Glomerular visceral epithelial cell (primary cell): ENCODE measurements around the gene DENND1A.
"Not testable (repeated sequence)": the region's sequence is repeated elsewhere in the genome, so short reads cannot be mapped to it uniquely, and the experiment has no call there.

Source experiments
- DNase-seq: peaks from one replicate; pipeline ENCODE4 v3.0.0-alpha.2; 2016; ENCODE audit errors: extremely low spot score

The DENND1A gene

DNA sequence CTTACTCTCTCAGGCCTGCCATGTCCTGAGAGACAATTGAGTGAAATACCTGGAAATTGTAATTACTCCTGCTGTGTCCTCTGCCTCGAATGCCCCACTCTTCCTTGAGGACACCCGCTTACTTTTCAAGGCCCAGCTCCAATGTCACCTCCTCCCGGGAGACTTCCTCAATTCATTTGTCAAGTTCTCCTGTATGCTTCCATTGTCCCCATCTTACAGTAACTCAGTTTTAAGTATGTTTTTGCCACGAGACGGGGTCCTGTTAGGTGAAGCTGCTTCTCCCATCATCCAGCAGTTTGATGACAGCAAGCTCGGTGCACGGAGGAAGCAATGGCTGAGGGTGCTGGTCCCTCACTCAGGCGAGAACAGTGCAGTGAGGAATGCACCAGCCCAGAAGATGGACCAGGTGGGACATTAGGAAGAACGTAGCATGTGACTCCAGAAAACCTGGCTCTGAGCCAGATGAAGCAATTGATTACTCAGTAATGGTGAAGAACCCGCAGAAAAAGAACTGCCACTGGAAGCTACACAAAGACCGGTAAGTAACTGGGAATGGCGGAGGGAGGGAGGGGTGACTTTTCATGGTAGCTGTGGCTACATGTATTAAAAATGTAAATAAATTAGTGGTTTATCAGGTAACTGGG lies 274.8 kb downstream of the DENND1A start:
- no peak for DNase-seq

DNA sequence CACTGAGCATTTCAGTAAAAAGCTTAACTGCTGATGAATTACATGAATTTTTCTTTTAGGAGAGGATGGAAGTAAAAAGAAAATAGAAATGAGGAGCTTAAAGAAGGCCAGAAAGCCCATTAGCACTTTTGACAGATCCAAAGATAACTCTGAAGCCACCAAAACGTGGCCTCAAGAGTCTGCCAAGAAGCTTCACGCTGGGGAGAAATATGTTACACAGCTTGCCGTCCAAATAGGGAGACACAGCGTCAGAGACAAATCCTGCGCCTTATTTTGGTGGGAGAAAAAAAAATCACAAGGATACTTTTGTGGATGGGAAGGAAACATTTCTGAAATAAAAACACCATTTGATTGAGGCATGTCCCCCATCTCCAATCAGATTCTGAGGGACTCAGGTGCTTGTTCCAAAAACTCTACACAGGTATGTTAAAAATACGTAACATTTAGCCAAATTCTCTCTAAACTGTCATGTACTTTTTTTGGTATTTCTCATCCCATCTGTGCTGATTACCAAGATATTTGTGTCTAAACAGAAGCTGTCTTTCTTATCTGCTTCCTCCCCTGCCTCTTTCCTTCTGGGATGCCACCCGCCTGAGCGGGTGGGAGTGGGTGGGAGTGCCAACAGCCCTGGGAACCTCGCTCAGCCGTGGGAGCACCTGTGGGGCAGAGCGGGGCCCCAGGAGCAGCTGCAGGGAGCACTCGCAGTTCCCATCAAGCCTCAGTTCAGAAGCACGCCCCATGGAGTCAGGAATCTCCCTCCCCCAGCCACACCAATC lies 275.5 kb downstream of the DENND1A start:
- DNase-seq = no peak

- DNase-seq = no peak
Measured at GRCh38 chr9:123652416-123652815, 277.5 kb downstream of the DENND1A start.

DNA sequence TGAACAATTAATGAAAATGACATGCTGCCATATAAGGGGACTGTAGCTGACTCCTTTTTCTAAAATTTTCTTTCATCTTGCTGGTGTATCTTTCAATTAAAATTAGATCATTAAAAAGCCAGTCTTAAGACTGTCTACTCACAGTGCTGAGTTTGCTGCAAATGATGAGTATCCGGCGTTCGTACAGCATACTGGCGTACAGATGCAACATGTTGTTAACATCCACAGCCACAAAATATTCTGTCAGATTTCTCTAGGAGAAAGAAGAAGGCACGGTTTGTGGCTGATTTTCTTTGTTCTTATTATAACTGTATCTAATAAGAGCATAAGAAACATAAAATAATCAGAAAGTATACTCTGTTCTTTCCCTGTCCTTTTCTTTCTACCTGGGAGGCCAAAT lies 278.1 kb downstream of the DENND1A start:
- no peak for DNase-seq

DNA sequence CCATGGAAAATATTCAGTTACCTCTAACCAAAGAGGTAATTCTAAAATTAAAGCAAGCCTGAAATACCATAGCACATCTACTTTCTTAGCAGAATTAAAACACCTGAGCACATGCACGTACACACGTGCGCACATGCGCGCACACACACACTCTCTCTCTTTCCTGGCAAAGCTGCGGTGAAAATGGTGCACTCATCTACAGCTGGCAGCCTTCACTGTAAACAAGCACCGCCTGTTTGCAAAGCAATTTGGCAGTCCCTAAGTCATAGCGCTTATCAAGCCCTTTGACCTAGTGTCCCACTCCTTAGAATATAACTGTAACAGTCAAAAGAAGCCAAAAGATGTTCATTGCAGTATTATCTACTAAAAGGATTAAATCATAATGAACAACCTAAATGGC lies 278.7 kb downstream of the DENND1A start:
- no peak for DNase-seq

GRCh38 chr9:123649909-123650308 lies 280.0 kb downstream of the DENND1A start:
- no peak for DNase-seq

DNA sequence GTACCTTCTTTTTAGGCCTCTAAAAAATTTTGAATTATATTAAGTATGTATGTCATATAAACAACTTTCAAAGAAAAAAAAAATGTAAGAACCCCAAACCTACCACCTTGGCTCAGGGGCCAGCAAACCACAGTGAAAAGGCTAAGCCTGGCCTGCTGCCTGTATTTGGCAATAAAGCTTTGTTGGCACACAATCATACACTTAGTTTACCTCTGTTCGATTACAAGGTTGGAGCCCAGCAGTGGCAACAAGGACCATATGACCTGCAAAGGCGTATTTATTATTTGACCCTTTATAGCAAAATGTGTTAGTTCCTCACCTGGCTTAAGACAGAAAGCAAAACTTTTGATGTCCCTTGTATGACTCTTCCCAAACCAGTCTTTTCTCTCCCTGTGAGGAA lies 282.8 kb downstream of the DENND1A start:
- no peak for DNase-seq

DNA sequence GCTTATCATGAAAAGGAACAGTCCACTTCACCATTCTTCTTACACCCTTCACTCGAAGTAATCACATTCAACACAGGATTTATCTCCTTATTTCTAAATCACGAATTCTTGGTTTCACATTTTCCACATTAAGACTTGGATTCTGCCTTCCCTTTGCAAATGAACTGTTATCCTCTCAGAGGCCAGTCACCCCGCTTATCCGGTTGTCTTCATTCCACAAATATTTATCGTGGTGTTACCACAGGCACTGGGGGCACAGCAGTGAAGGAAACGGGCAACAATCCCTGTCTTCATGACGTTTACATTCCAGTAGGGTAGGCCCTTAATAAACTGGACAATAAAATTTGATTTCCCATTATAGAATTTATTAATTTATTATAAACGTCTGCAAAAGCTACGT lies 284.2 kb downstream of the DENND1A start:
- DNase-seq = no peak

DNA sequence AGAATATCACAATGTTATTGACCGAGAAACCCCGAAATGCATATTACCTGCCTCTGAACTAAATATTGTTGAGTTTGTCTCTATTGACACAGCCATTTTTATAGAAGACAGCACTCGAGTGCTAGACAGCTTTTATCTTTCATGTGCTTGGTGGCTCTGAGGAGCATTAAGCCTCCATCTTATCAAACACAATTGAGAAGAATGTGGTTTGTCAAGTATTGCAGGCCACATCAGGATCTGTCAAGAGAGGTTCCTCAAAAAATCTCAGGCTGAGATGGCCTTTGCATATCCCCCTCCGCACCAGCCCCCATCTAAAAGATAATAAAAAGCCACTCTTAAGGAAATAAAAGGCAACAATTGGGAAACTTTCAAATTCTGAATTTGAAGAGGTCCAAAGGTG lies 284.8 kb downstream of the DENND1A start:
- DNase-seq = no peak

DNA sequence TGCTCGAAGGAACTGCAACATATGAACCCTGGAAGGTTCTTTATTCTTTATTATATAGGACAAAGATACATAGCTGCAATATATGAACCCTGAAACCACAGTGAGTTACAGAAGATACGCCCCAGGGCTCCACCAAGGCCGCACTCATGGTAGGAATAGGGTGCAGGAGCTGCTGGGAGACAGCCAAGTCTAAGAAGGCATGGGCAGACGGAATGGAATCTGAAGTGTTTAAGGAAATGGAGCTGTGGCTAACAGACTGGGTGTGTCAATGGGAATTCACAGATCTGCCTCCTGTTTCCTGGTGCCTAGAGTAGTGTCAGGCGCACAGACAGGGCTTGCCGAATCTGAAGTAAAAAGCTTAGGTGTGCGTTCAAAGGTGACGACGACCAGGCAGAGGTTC lies 286.4 kb downstream of the DENND1A start:
- no peak for DNase-seq

DNA sequence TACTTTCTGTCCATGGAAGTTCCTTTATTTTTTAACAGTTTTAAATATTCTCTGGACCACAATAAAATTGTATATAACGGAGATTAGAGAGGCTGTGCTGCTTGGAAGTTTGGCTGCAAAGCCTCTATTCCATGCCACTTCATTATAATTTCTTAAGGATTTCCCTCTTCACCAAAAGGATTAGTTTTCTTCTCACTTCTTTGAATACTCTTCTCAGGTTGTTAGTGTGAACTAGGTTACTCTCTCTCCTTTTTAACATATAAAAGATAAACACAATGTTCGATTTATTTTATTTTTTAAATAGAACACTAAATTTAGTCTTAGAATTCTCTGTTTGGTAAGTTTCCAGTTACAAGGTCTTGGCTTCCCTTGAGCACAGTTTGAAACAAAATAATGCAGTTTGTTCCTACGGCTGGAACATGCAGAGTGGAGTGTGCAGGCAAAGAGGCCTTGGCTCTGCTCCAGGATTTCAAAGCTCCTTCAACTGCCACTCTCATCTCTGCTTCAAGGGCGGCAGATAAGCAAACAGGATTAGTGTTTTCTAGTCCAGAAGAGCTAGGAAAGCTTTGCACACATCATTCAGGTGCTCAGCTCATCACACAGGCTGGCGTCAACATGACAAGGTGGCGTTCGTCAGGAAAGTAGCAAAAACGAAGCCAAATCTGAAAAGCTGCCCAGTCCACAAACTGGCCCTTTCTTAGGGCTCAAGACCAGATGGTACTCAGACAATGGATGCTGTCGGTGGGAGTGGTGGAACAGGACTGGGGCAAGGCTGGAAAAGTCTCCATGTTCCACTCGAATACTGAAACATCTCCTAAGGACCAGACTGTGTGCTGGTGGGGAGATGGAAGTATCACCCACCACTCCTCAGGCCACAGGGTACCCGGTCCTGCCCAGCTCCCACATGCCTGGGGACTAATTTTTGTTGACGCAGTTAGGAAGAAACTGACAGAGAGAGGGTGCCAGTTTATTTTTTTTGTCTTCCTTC lies 287.3 kb downstream of the DENND1A start:
- DNase-seq = no peak

DNA sequence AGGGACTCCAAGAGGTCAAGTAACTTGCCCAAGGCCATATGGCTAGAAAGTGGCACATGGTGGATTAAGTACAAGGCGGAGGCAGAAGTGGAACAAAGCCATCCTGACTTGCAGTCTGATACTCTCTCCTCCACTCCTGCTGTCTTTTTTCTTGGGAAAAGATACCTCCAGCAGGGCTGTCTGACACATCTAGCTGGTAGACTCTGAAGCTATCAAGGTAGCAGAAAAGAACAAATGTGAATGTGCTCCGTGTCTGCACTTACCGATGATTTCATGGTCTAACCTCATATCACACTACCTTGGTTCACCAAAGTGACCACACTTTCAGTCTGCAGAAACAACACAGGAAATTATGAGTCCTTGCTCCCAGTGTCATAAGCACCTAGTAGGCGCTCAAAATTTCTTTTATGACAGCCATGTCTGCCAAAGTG lies 289.1 kb downstream of the DENND1A start:
- DNase-seq = no peak

- no peak for DNase-seq
Measured at GRCh38 chr9:123639743-123640142, 290.2 kb downstream of the DENND1A start.

DNA sequence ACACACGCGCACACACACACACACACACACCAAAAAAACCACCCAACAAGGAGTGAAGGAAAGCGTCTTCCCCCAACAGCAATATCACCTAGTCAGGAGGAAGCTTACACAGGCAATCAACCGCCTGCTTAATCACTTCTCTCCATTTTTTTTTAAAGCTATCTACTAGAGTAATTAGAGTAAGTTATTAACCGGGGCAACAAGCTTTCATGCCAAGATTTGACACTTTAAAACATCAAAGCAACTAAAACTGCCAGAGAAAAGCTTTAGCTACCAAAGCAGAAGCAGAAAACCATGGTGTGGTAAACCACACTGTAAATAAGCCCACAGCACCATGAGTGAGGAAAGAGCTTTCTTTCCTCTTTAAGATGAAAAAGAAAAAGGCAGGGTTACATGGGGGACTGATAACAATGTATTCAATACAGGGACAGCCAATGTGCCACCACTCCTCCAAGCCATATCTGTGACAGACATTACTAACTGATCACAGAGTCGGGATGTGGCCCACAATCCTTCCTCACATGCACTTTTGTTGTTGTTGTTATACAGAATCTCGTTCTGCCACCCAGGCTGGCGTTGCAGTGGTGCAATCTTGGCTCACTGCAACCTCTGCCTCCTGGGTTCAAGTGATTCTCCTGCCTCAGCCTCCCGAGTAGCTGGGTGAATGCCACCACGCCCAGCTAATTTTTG lies 291.8 kb downstream of the DENND1A start:
- DNase-seq = no peak

- peak; percentile 36 for DNase-seq
Measured at GRCh38 chr9:123637606-123637944, 292.4 kb downstream of the DENND1A start.

- DNase-seq = not testable (repeated sequence)
Measured at GRCh38 chr9:123636805-123637204, 293.1 kb downstream of the DENND1A start.

GRCh38 chr9:123631862-123632261 lies 298.1 kb downstream of the DENND1A start:
- DNase-seq = no peak

GRCh38 chr9:123630233-123630632 lies 299.7 kb downstream of the DENND1A start:
- no peak for DNase-seq

GRCh38 chr9:123629531-123629930 lies 300.4 kb downstream of the DENND1A start:
- DNase-seq = no peak

- DNase-seq = no peak
Measured at GRCh38 chr9:123622711-123623241, 307.1 kb downstream of the DENND1A start.

DNA sequence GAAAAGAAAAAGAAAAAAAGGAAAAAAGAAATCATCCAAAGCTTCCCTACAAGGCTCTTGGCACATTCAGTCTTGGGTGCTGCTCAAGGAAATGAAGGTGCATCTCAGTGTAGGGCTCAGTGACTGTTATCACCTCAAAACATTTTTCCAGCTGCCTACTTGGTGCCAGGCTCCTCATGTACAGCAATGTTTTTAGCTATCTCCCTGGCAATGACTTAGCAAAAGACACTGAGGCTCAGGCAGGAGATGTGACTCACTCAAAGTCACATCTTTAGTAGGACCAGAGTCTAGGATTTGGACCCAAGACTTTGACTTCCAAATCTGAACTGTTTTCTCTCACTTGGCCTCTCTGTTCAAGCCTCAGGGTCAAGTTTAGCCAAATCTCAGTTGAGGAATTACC lies 309.7 kb downstream of the DENND1A start:
- DNase-seq = no peak
